HepG2 (cell line): ENCODE data around the gene MIA. TPM values are rescaled to one million over a fixed set of nuclear protein-coding genes. Genes with fewer than 3 reads are reported as not detected.
"Not testable (repeated sequence)": the region's sequence is repeated elsewhere in the genome, so short reads cannot be mapped to it uniquely, and the experiment has no call there.

Experiments
- ATAC-seq: fragments of 200-7000 bp; cut with Tn5 transposase; 3 replicates; pipeline ENCODE4 v1.9.1; 2020; ENCODE audit warnings: mild to moderate bottlenecking, moderate library complexity
- BruUV-seq: library from RNA; stranded (reverse); fragments of 400-500 nt; replicated peaks from 2 replicates; lab custom pipeline; 2021; lab: Mats Ljungman, UMichigan
- CTCF ChIA-PET: fragments of 300-600 bp; formaldehyde crosslinking; extraction: SDS; loops from one replicate; lab custom pipeline; 2021; ENCODE audit warnings: low total read pairs, inconsistent platforms, low intra/inter-chr PET ratio; lab: Yijun Ruan, JAX
- POLR2A ChIA-PET: fragments of 350-600 bp; sonication (Branson Sonifier 250); formaldehyde crosslinking; loops from one replicate; lab custom pipeline; 2020; ENCODE audit warnings: antibody characterized with exemption, inconsistent platforms; lab: Yijun Ruan, JAX
- DNase-seq: peaks from one replicate; pipeline ENCODE4 v3.0.0-alpha.2; 2015; ENCODE audit warnings: low spot score
- FAIRE-seq: peaks from 3 replicates; lab custom pipeline; 2011; peaks lifted over from hg19 to GRCh38; lab: Jason Lieb, UNC
- H2AFZ ChIP-seq: one replicate; pipeline ENCODE4 v1.6.1; 2011; ENCODE audit warnings: low read length, inconsistent platforms
- H3K27ac ChIP-seq: fragments of 300-600 bp; 3 replicates; pipeline ENCODE4 v1.8.0; 2011; ENCODE audit warnings: mixed run types, mild to moderate bottlenecking, mixed read lengths, low read length, inconsistent platforms; ENCODE audit not compliant: insufficient read depth; ENCODE audit errors: extremely low read length
- H3K27me3 ChIP-seq, 2 experiments: fragments of 200-600 bp in 1 of 2; 2 replicates in 1 of 2; 3 replicates in 1 of 2; pipeline versions ENCODE4 v1.6.0 to v1.8.0; 2011; ENCODE audit warnings: low read length in 2 of 2, mild to moderate bottlenecking in 2 of 2, moderate library complexity in 2 of 2, inconsistent platforms in 1 of 2; ENCODE audit not compliant: insufficient read depth in 2 of 2, control insufficient read depth in 1 of 2
- H3K36me3 ChIP-seq, 2 experiments: fragments of 200-600 bp in 1 of 2; replicated peaks in 1 of 2; 2 replicates in 1 of 2; 3 replicates in 1 of 2; pipeline versions ENCODE4 v1.5.1 to v1.8.0; 2011; ENCODE audit warnings: low read length in 2 of 2, inconsistent platforms in 1 of 2; ENCODE audit not compliant: insufficient read depth in 2 of 2, control insufficient read depth in 1 of 2
- H3K4me1 ChIP-seq: 2 replicates; pipeline ENCODE4 v1.5.1; 2012; ENCODE audit warnings: low read length, inconsistent platforms; ENCODE audit not compliant: insufficient read depth
- H3K4me2 ChIP-seq: 2 replicates; pipeline ENCODE4 v1.6.0; 2011; ENCODE audit warnings: low read depth, low read length, inconsistent platforms
- H3K4me3 ChIP-seq, 3 experiments: fragments of 200-600 bp in 1 of 3; sonication (generic), shearing (Covaris generic) in 1 of 3; replicated peaks in 1 of 3; 2 replicates each; pipeline ENCODE4 v1.5.1; 2011 to 2016; ENCODE audit warnings: low read length in 3 of 3, inconsistent platforms in 2 of 3, low read depth in 2 of 3, mild to moderate bottlenecking in 2 of 3, control low read depth in 1 of 3, mixed read lengths in 1 of 3; ENCODE audit not compliant: insufficient read depth in 1 of 3
- H3K79me2 ChIP-seq: one replicate; pipeline ENCODE4 v1.6.1; 2011; ENCODE audit warnings: low read length, inconsistent platforms; ENCODE audit not compliant: insufficient read depth
- H3K9ac ChIP-seq: 2 replicates; pipeline ENCODE4 v1.6.0; 2011; ENCODE audit warnings: mild to moderate bottlenecking, low read depth, low read length, inconsistent platforms; ENCODE audit not compliant: insufficient read depth
- H3K9me3 ChIP-seq: 2 replicates; pipeline ENCODE4 v1.5.1; 2012; ENCODE audit warnings: mild to moderate bottlenecking, low read length
- H4K20me1 ChIP-seq: 2 replicates; pipeline ENCODE4 v1.6.0; 2011; ENCODE audit warnings: inconsistent platforms, mild to moderate bottlenecking, low read length, moderate library complexity; ENCODE audit not compliant: insufficient read depth
- NFYB ChIP-seq: sonication (generic); formaldehyde crosslinking; IDR thresholded peaks from 2 replicates; pipeline ENCODE4 v1.4.0; 2020; ENCODE audit warnings: missing genetic modification reagents
- NFYC ChIP-seq: IDR thresholded peaks from 2 replicates; pipeline ENCODE4 v1.6.1; 2016; ENCODE audit warnings: missing genetic modification reagents, missing compliant biosample characterization
- POLR2A ChIP-seq, 2 experiments: IDR thresholded peaks; 2 replicates each; pipeline ENCODE4 v1.6.1; 2011; ENCODE audit warnings: low read depth in 2 of 2, low read length in 2 of 2, mild to moderate bottlenecking in 1 of 2, moderate library complexity in 1 of 2; ENCODE audit not compliant: insufficient read depth in 1 of 2
- RFX5 ChIP-seq: IDR thresholded peaks from 2 replicates; pipeline ENCODE4 v1.6.1; 2011; ENCODE audit warnings: low read depth, low read length, improper control_type of control experiment
- ZMYM4 ChIP-seq: sonication (generic); formaldehyde crosslinking; IDR thresholded peaks from 2 replicates; pipeline ENCODE4 v1.8.1; 2023; ENCODE audit warnings: mild to moderate bottlenecking, missing genetic modification reagents
- ZNF281 ChIP-seq: sonication (generic); formaldehyde crosslinking; IDR thresholded peaks from 2 replicates; pipeline ENCODE4 v1.4.0; 2020; ENCODE audit warnings: missing genetic modification reagents, borderline replicate concordance
- ZNF34 ChIP-seq: sonication (generic); formaldehyde crosslinking; IDR thresholded peaks from 2 replicates; pipeline ENCODE4 v1.4.0; 2020; ENCODE audit warnings: mild to moderate bottlenecking, missing genetic modification reagents, borderline replicate concordance
- WGBS: methylation state at CpG from one replicate; pipeline ENCODE4 v1.1.6; 2017; ENCODE audit warnings: low lambda C conversion rate; 5-methylcytosine and 5-hydroxymethylcytosine counted together
- in situ Hi-C: cut with HindIII; loops from 2 replicates; pipeline ENCODE4 v1.10.0; 2017; ENCODE audit warnings: low pct_unique_long_range_greater_than_20kb; ENCODE audit not compliant: extremely low pct_ligation_motif_present
- intact Hi-C: fragments of 100-400 bp; cut with micrococcal nuclease; formaldehyde crosslinking; loops from one replicate; pipeline ENCODE4 v1.10.0; 2022; ENCODE audit not compliant: unreplicated experiment
- polyA plus RNA-seq, 8 experiments: library from polyadenylated mRNA; depleted of rRNA in 3 of 8; stranded (reverse) in 7 of 8; unstranded in 1 of 8; fragments of >200 nt; fragmentation: Illumina TruSeq in 4 of 8; extraction: Trizol in 4 of 8; gene quantifications; 2 replicates each; pipeline versions ENCODE4 v1.2.1 to v1.2.3, GENCODE V29; 2011 to 2016; ENCODE audit warnings: low read depth in 4 of 8, missing spikeins in 1 of 8, mixed read lengths in 1 of 8; ENCODE audit not compliant: insufficient read depth in 1 of 8
- total RNA-seq, 5 experiments: library from RNA; depleted of rRNA; stranded (reverse); fragments of >200 nt; fragmentation: Illumina TruSeq; extraction: Trizol; gene quantifications; 2 replicates each; pipeline ENCODE4 v1.2.3, GENCODE V29; 2016; ENCODE audit warnings: low read depth in 1 of 5

The MIA gene
- total and polyA plus RNA-seq, 2 of the 13 experiments (the other 11 are each of a cell fraction or from before 2014, with no cell fraction given) = 0.61 TPM; not detected in 1

DNA sequence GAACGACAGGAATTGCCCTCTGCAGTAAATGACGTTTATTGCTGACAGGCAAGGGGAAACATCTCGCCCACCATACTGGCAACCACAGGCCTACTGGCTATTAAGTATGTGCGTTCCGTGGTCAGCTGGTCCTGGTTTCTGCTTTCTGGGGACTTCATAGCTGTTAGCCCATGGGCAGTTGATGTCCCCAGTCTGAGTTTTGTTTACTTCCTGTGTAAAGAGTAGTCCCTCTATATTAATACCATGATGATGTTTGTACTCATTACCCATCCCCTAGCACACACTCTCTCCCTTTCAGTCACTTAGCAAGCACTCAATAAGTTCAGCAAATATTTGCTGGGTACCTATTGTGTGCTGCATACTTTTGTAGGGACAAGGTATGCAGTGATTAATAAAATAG is 6.5 kb upstream of the MIA start:
- Histone ChIP-seq H3K27ac (no peak overlapping the region), H2AFZ (no peak overlapping the region), H3K9ac (no peak overlapping the region), H4K20me1 (no peaks in the 10 kb centered on the region; the same call in 1 of the 2 replicates), H3K4me1 (peaks cover 16% of the 10 kb centered on the region), H3K4me2 (no peak overlapping the region), H3K4me3 (no peak overlapping the region), H3K27me3 (no peaks in the 10 kb centered on the region), H3K79me2 (no peaks in the 10 kb centered on the region), H3K9me3 (no peaks in the 10 kb centered on the region), H3K36me3 (peaks cover 13 to 28% of the 10 kb centered on the region in 2 experiments; a peak in 4 of 5 replicates)
- WGBS = no CpG with 5 or more reads among the region's 5 CpGs
- intact Hi-C loops = no loop called here
- FAIRE-seq = no peak
- CTCF ChIA-PET = no interaction called here
- TF ChIP-seq ZNF281 (CRISPR knock-in tag) (peak; percentile 54), ZNF34 (no peak)
- POLR2A ChIA-PET = interaction anchor here (0.6 to 1.5 kb wide), 3 partner anchors 8 to 26 kb away, joined by 4 to 5 read pairs (median 4); partner anchors contain the start of genes ACTMAP and SNRPA
- in situ Hi-C loops = no loop called here
- peak; percentile 48 for ATAC-seq
- no TSS peak for BruUV-seq
- no peak for DNase-seq

DNA sequence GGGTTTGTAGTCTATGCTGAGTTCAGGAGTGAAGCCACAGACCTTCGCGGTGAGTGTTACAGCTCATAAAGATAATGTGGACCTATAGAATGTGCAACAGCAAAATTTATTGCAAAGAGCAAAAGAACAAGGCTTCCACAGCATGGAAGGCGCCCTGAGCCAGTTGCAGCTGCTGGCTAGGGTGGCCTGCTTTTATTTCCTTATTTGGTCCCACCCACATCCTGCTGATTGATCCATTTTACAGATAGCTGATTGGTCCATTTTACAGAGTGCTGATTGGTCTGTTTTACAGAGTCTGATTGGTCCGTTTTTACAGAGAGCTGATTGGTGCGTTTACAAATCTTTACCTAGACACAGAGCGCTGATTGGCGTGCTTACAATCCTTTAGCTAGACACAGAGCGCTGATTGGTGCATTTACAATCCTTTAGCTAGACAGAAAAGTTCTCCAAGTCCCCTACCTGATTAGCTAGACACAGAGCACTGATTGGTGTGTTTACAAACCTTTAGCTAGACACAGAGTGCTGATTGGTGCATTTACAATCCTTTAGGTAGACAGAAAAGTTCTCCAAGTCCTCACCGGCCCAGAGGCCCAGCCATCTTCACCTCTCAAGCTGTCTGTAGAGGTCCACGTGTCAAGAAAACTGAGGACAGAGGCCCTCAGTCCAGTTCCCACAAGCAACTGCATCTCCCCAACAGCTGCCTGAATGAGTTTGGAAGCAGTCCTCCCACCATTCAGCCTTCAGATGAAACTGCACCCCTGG is 4.0 kb upstream of the MIA start:
- peak; percentile 34 for DNase-seq
- POLR2A ChIA-PET = interaction anchor here (1.1 to 3.5 kb wide), 7 partner anchors 7 to 54 kb away, joined by 3 to 12 read pairs (median 6); partner anchors contain the start of genes ACTMAP, EGLN2 and RAB4B
- TF ChIP-seq NFYC (CRISPR knock-in tag) (peak; percentile 59), NFYB (CRISPR knock-in tag) (peak; percentile 69), POLR2A (IDR thresholded peaks at IDR 0.05; ENCODE audit: insufficient read depth in 1 of 2, low read depth in 2 of 2, low read length in 2 of 2) (peak in 1 of 2 experiments; percentile 55; a peak in 1 of 4 replicates), RFX5 (peak; percentile 14; the same call in 1 of the 2 replicates), ZMYM4 (CRISPR knock-in tag) (0 out of 2 replicates have a peak, but pooled peaks have one; percentile 32)
- ATAC-seq, BruUV-seq, in situ Hi-C loops, FAIRE-seq, CTCF ChIA-PET, H3K4me2 ChIP-seq, intact Hi-C loops, H3K9me3 ChIP-seq, H3K36me3 ChIP-seq, H3K79me2 ChIP-seq, H3K4me3 ChIP-seq, H3K27me3 ChIP-seq, H3K9ac ChIP-seq, H2AFZ ChIP-seq, H4K20me1 ChIP-seq, H3K27ac ChIP-seq: not testable (repeated sequence)
- 83% methylated on average over 10 of the region's 10 CpGs for WGBS
- H3K4me1 ChIP-seq = peaks cover 29% of the 10 kb centered on the region
